NCI-H510A (cell line): ENCODE results near the gene OR52M1.
"Not testable (repeated sequence)": the region's sequence is repeated elsewhere in the genome, so short reads cannot be mapped to it uniquely, and the experiment has no call there.

Source experiments
- DNase-seq: peaks from one replicate; lab custom pipeline; 2025; lab: John Stamatoyannopoulos, UW

Gene OR52M1

GRCh38 chr11:4544891-4545290 lies at the start of gene OR52M1:
Gene OR52M1 (plus strand): TSS chr11:4545191. CDS start chr11:4545191, 0 bp downstream.
- DNase-seq = no peak

DNA sequence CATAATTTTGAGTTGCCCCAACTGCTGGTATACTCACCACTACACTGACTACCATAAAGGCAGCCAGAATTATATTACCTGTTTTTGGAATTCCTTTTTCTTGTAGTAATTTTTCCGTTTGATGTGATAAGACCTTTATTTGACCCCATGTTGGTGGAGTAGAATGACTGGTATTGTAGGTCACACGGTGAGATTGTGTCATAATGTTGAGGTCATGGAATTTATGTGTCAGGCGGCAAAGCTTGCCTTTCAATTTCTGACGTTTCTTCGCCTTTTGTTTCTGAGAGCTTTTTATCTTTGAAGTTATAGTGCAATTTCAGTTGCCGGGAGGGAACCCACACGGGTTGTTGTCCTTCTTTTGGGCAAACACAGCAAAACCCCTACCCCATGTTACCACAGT lies 49.5 kb upstream of the OR52M1 start:
- DNase-seq = no peak

GRCh38 chr11:4495986-4496385 lies 49.0 kb upstream of the OR52M1 start:
- DNase-seq = no peak

- no peak for DNase-seq
Measured at GRCh38 chr11:4496557-4497248, 48.3 kb upstream of the OR52M1 start.

DNA sequence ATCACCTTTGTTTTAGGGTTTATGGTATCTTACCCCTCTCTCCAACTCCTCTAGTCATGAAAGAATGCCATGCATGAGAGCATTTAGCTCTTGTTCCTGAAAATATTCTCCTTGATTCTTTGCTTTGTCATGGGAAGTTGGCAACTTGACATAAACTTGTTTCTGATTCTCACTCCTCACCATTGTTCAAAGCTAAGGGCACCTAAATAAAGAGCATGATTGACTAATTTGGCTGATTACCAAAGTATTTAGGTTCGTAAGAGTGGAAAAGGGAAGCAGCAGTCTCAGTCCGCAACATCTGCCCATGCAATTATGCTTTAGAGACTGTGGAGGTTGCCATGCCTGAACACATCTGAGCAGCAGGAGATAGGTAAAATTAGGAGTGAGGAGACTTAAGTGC lies 36.1 kb upstream of the OR52M1 start:
- DNase-seq = no peak

GRCh38 chr11:4511282-4512245 lies 33.4 kb upstream of the OR52M1 start:
- no peak for DNase-seq

DNA sequence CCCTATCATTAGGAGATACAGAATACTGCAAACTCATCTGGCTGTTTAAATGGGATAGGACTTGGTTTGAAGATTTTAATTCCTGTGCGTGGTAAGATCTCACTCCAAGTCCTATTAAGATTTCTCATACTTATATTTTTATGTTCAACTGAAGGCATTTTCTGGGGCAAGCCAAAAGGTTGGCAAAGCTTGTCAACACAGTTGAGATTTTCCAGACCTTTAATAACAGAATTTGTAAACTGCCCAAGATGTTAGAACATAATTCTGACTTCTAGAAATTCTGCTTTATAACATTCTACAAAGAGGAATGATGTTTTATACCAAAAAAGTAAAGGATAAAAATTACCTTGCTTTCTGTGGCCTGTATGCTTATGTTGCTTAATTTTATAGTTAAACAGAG lies 30.8 kb upstream of the OR52M1 start:
- DNase-seq = no peak

DNA sequence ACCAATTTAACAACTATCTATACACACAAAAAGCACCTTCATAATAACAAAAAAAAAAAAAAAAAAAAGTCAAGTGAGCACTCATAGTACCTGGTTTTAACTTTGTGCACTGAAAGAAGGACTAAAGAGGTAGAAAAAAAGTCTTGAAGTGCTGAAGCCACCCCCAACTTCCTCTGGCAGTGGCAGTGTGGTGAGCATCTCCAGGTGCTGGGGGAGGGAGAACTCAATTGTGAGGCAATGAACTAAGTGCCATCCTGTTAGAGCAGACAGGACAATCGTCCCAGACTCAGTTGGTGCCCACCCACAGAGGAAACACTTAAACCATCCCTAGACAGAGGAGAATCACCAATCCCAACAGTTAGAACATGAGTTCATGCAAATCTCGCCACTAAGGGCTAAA lies 22.7 kb upstream of the OR52M1 start:
- no peak for DNase-seq

GRCh38 chr11:4522752-4523151 lies 22.2 kb upstream of the OR52M1 start:
- DNase-seq = no peak

DNA sequence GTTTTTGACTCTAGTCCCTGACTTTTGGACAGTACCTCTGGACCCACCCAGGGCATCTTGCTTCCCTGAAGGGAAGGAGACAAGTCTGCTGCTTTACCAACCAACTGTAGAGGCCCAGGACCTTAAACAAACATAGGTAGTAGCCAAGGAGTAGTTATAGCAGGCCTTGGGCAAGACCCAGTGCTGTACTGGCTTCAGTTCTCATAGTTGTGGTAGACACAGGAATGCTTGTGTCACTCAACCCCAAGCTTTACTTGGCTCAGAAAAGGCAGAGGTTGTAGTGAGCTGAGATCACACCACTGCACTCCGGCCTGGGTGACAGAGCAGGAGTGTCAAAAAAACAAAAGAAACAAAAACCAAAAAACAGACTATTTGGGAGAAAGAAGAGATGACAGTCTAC lies 21.3 kb upstream of the OR52M1 start:
- no peak for DNase-seq

DNA sequence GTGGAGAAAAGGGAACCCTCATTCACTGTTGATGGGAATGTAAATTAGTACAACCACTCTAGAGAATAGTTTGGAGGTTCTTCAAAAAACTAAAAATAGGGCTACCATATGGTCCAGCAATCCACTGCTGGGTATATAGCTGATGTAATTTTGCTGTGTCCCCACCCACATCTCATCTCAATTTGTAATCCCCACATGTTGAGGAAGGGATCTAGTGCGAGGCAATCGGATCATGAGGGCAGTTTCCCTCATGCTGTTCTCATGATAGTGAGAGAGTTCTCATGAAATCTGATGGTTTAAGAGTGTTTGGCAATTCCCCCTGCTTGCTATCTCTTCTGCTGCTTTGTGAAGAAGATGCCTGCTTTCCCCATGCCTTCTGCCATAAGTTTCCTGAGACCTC lies 17.1 kb upstream of the OR52M1 start:
- no peak for DNase-seq

- DNase-seq = not testable (repeated sequence)
Measured at GRCh38 chr11:4531686-4532085, 13.3 kb upstream of the OR52M1 start.

DNA sequence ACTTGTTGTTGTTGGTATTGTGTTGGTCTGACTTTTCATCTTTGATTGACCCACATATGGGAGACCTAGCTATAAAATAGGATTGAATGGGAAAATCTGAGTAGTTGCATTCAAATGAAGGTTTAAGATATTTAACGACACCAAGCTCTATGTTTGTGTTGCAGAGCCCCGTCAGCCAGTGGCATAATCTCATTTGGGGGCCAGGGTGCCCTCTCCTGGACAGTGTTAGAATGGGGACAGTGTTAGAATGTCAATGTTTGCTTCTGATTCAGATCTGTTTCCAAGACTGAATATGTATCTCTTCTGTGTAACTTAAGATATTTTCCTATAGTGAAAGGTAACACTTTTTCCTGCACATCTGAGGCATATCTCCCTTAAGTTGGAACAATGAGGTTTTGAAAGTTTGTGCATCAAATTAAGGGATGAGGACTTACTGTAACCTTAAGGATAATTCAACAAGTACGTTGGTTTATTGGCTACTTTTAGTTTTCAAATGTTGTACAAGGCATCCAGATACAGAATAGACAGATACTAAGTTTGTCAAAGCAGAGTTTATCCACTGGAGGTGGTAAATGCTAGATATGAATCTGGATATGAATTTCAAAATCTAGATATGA lies 5.3 kb upstream of the OR52M1 start:
- no peak for DNase-seq

GRCh38 chr11:4541071-4541470 lies 3.9 kb upstream of the OR52M1 start:
- DNase-seq = no peak

GRCh38 chr11:4543561-4543960 lies 1.4 kb upstream of the OR52M1 start:
- no peak for DNase-seq

GRCh38 chr11:4546878-4547277 lies 1.9 kb downstream of the OR52M1 start:
- no peak for DNase-seq

DNA sequence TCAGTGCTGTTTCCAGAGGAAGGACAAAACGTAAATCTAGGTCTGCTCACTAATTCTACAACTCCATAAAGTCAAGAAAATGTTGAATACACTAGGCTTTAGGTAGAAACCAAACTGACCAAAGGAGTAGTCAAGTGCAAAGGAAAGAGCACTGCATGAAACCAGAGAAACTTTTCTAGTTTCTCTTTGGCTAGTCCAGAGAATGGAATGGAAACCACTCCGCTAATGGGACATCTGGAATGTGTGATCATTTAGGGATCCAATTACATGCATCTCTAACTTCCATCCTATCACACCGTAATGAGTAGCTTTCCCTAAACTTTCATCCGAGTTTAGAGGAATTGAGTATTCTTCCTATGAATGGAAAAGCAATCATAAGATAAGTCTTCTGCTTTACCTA lies 2.4 kb downstream of the OR52M1 start:
- DNase-seq = no peak

DNA sequence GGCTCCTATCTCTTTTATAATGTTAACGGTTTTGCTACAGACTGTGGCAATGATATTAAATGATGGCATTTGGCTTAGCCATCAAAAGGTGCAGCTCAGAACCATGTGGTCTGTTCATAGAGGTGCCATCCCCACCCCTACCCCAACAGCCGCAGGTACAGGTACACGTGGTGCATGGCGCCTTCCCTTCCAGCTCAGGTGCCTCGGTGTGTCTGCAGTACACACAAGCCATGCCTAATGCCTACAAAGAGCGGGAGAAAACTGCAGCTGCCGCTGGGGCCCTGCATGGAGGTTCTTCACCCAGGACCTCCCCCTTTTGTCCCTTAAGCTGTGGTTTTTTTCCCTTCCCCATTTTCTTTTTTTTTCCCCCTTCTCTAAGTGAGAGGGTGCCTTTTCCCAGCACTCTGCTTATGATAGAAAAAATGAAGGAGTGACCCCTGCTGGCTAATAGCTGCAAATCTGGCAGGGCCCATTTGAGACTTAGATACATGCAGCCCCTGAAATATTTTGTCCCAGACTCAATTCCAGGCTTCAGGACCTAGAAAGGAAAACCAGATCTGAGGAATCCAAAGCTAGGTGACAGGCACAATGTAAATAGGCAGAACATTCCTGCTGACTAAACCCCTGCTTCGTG lies 6.5 kb downstream of the OR52M1 start:
- no peak for DNase-seq

- DNase-seq = no peak
Measured at GRCh38 chr11:4559527-4560440, 14.8 kb downstream of the OR52M1 start.

- DNase-seq = no peak
Measured at GRCh38 chr11:4560467-4560866, 15.5 kb downstream of the OR52M1 start.

DNA sequence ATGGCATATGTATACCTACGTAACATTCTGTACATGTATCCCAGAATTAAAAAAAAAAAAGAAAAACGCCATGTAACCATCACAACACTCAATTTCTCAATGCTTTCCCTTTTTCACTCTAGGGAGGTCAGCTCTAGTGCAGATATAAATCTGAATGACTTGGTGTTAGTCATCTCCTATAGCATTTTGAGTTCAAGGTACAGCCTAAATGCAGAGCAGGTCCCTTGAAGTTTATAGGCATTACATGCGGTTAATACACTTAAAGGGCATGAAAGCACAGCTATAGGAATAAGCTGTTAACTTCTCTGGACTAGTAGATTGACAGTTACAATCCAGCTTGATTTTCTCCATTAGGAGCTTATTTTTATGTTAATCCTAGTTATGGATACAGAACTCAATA lies 20.4 kb downstream of the OR52M1 start:
- DNase-seq = no peak
